Fibroblast of the aortic adventitia (primary cell): Measurements from ENCODE around the gene FDPS. TPM values are rescaled to one million over a fixed set of nuclear protein-coding genes. Genes with fewer than 3 reads are reported as not detected.

ENCODE experiments used
- DNase-seq: peaks from one replicate; pipeline ENCODE4 v3.0.0-alpha.2; 2010; ENCODE audit warnings: low read depth
- H3K4me3 ChIP-seq: 2 replicates; pipeline ENCODE4 v1.5.1; 2011; ENCODE audit warnings: low read depth, mild to moderate bottlenecking, control low read depth, low read length, moderate library complexity
- CTCF ChIP-seq: IDR thresholded peaks from 2 replicates; pipeline ENCODE4 v1.5.1; 2011; ENCODE audit warnings: mild to moderate bottlenecking, low read length, control low read depth, inconsistent platforms; ENCODE audit not compliant: insufficient read depth
- total RNA-seq: library from RNA; depleted of rRNA; stranded (reverse); fragments of >200 nt; gene quantifications from 2 replicates; pipeline ENCODE4 v1.2.3, GENCODE V29; 2012; ENCODE audit warnings: low replicate concordance

The FDPS gene
- total RNA-seq, 1 donor, result 153 TPM

GRCh38 chr1:155295942-155296267, 12.8 kb upstream of the FDPS start:
- no peak for DNase-seq
- TF ChIP-seq CTCF, result no peak
- no peak overlapping the region for H3K4me3 ChIP-seq

GRCh38 chr1:155296661-155297060, 12.0 kb upstream of the FDPS start:
- TF ChIP-seq CTCF, result no peak
- no peak overlapping the region for H3K4me3 ChIP-seq
- no peak for DNase-seq

GRCh38 chr1:155297384-155297783, 11.3 kb upstream of the FDPS start:
- no peak for DNase-seq
- no peak for TF ChIP-seq CTCF
- no peak overlapping the region for H3K4me3 ChIP-seq

- DNase-seq, result no peak
- TF ChIP-seq CTCF, result no peak
- H3K4me3 ChIP-seq, result no peak overlapping the region
Observed at GRCh38 chr1:155300024-155300423, 8.6 kb upstream of the FDPS start.

- H3K4me3 ChIP-seq, result no peak overlapping the region
- no peak for TF ChIP-seq CTCF
- DNase-seq, result no peak
Observed at GRCh38 chr1:155300553-155301329, 7.9 kb upstream of the FDPS start.

GRCh38 chr1:155301342-155301841, 7.3 kb upstream of the FDPS start, which contains the start of gene PKLR:
Gene PKLR, minus strand, starts transcription at chr1:155301438. Its CDS starts 43 bp downstream, at chr1:155301395.
- H3K4me3 ChIP-seq, result no peak within 1 kb of the TSS
- no peak for TF ChIP-seq CTCF
- DNase-seq, result no peak

- no peak for TF ChIP-seq CTCF
- H3K4me3 ChIP-seq, result no peak overlapping the region
- no peak for DNase-seq
Observed at GRCh38 chr1:155304558-155305063, 4.1 kb upstream of the FDPS start.
